ENCODE measurements around the gene CHIA. TPM values are rescaled to one million over a fixed set of nuclear protein-coding genes. Genes with fewer than 3 reads are reported as not detected.

CHIA gene
- not detected for total RNA-seq

DNA sequence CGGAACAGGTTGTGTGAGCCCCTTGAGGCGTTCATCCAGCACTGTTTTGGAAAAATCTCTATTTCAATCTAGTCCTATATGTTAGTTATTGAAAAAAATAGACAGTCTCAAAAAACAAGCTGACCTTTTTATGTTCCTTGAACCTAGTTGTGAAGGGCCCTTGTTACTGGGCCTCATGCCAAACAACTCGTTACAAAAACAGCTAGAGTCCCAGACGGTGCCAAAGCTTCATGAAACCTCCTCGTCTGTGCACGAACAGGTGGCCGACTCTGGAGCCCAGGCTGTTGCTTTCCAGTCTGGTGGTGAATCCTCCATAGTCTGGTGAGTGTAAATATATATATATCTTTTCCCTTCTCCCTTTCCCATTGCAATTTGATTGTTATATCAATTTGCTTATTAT lies at the start of gene CHIA:
CHIA (plus strand) TSS at position 222 of the 400 bp plus-strand sequence. CDS start 19,617 bp downstream, outside the sequence.
- Histone ChIP-seq H3K36me3 (ENCODE audit: control insufficient read depth in 3 of 3, insufficient read depth in 3 of 3, low read length in 3 of 3) (no peaks in the 10 kb centered on the region), H3K9me3 (ENCODE audit: control insufficient read depth in 3 of 3, low read length in 3 of 3) (no peaks in the 10 kb centered on the region), H3K27me3 (ENCODE audit: control insufficient read depth in 3 of 3, insufficient read depth in 3 of 3, low read length in 3 of 3) (peaks cover 0 to 2% (median 0%) of the 10 kb centered on the region in 3 donors), H3K9ac (ENCODE audit: low read depth in 1 of 3, low read length in 3 of 3) (no peak within 1 kb of the TSS), H3K27ac (ENCODE audit: low read depth, low read length) (no peak within 1 kb of the TSS), H3K4me3 (ENCODE audit: low read length in 3 of 3) (no peak within 1 kb of the TSS), H3K4me1 (ENCODE audit: control insufficient read depth in 3 of 3, insufficient read depth in 3 of 3, low read length in 3 of 3) (no peaks in the 10 kb centered on the region)

DNA sequence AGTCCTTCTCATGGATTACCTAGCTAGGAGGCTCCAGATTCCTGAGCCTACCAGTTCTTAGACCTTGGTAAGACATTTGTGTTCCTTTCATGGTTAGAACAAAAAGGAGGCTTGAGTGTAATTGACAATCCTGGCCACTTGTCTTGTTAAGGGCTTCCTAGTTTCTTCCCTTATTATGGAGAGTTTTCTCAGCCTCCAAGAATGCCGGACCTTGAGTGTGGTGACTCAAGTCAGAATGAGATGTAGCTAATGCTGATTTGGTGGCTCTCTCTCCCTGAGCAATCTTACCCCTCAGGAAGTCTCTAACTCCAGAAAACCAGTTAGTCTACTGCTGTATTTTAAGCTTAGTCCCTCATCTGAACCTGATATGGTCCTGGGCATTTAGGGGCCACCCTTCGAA lies 48.9 kb upstream of the CHIA start:
- Histone ChIP-seq H3K9ac (ENCODE audit: low read depth in 1 of 3, low read length in 3 of 3) (no peak overlapping the region), H3K27me3 (ENCODE audit: control insufficient read depth in 3 of 3, insufficient read depth in 3 of 3, low read length in 3 of 3) (no peaks in the 10 kb centered on the region), H3K4me3 (ENCODE audit: low read length in 3 of 3) (no peak overlapping the region), H3K4me1 (ENCODE audit: control insufficient read depth in 3 of 3, insufficient read depth in 3 of 3, low read length in 3 of 3) (peaks cover 0 to 4% (median 0%) of the 10 kb centered on the region in 3 donors), H3K9me3 (ENCODE audit: control insufficient read depth in 3 of 3, low read length in 3 of 3) (no peaks in the 10 kb centered on the region), H3K27ac (ENCODE audit: low read depth, low read length) (no peak overlapping the region), H3K36me3 (ENCODE audit: control insufficient read depth in 3 of 3, insufficient read depth in 3 of 3, low read length in 3 of 3) (no peaks in the 10 kb centered on the region)

DNA sequence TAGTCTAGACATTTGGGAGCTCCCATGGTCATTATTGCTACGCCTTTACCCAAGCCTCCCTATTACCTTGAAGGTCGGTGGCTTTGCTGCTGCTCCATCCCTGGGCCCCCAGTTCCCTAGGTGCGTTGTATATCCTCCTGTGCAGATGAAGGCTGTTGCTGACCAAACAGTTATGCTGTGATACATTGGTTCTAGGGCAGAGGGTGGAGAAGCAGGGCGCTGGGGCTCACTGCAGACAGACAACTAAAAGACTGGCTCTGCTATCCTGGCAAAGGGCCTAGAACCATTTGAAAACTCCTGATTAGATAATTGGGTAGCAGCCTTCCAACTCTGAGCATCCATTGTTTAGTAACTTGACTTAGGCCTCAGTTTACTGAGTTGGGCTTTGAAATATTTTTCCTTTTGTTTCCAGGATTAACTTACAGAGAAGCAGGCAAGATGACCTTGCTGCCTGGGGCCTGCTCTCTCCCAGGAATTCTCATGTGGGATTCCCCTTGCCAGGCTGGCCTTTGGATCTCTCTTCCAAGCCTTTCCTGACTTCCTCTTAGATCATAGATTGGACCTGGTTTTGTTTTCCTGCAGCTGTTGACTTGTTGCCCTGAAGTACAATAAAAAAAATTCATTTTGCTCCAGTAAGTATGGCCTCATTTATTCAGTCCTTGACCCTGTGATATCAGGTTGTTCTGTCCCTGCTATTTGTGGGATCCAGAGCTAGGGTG lies 47.7 kb upstream of the CHIA start:
- Histone ChIP-seq H3K27me3 (ENCODE audit: control insufficient read depth in 3 of 3, insufficient read depth in 3 of 3, low read length in 3 of 3) (no peaks in the 10 kb centered on the region), H3K4me3 (ENCODE audit: low read length in 3 of 3) (no peak overlapping the region), H3K9ac (ENCODE audit: low read depth in 1 of 3, low read length in 3 of 3) (no peak overlapping the region), H3K36me3 (ENCODE audit: control insufficient read depth in 3 of 3, insufficient read depth in 3 of 3, low read length in 3 of 3) (no peaks in the 10 kb centered on the region), H3K27ac (ENCODE audit: low read depth, low read length) (no peak overlapping the region), H3K4me1 (ENCODE audit: control insufficient read depth in 3 of 3, insufficient read depth in 3 of 3, low read length in 3 of 3) (peaks cover 0 to 4% (median 0%) of the 10 kb centered on the region in 3 donors), H3K9me3 (ENCODE audit: control insufficient read depth in 3 of 3, low read length in 3 of 3) (no peaks in the 10 kb centered on the region)

DNA sequence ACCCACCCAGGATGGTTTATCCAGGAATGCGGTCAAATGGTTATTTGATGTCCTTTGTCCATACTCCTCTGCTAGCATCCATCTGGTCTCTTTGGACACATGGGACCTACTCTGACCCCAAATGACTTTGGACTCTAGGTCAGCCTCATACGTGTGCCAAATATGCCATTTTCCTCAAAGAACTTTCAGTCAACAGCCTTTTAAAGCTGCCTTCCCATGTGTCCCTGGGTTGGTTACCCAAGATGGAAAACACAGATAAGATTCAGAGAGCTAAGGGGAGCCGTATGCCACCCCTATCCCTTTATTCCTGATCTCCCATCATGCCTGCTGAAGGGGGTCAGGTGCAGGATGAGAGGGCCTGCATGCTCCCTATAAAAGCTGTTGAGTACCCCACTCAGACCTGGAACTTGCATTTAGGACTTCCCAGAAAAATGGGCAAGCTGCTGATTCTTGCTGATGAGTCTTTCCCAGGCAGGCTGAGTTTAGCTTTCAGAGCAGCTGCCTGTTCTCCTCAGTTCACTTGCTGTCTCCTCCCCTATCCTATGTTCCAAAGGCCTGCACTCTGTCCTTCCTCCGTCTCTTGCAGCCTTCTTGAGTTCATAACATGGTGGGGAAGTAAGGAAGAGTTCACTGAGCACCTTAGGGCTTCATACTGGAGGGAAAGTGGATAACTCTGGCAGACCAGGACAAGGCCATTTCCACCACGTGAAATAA lies 43.4 kb upstream of the CHIA start:
- no peak overlapping the region for H3K27ac ChIP-seq (ENCODE audit: low read depth, low read length)
- H3K4me3 ChIP-seq (ENCODE audit: low read length in 3 of 3) = no peak overlapping the region
- H3K4me1 ChIP-seq (ENCODE audit: control insufficient read depth in 3 of 3, insufficient read depth in 3 of 3, low read length in 3 of 3) = peaks cover 0 to 4% (median 0%) of the 10 kb centered on the region in 3 donors
- no peak overlapping the region for H3K9ac ChIP-seq (ENCODE audit: low read depth in 1 of 3, low read length in 3 of 3)
- no peaks in the 10 kb centered on the region for H3K36me3 ChIP-seq (ENCODE audit: control insufficient read depth in 3 of 3, insufficient read depth in 3 of 3, low read length in 3 of 3)
- H3K9me3 ChIP-seq (ENCODE audit: control insufficient read depth in 3 of 3, low read length in 3 of 3) = no peaks in the 10 kb centered on the region
- no peaks in the 10 kb centered on the region for H3K27me3 ChIP-seq (ENCODE audit: control insufficient read depth in 3 of 3, insufficient read depth in 3 of 3, low read length in 3 of 3)

DNA sequence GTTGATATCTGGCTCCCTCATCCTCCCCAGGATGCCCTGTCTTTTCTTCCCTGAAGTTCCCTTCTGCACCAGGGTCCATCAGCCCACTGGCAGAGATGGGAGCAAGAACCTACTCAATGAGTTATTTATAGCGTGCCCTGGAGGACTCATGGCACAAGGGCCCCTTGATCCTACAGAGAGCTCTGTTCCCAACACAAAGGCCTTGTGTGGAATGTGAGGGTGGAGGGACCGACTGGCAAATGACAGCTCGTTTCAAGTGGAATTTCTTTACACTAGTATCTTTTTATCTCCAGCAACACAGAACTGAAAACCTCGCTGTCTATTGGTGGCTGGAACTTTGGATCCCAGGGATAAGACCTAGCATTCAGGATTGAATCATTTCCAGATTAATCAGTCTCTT lies 40.7 kb upstream of the CHIA start:
- H3K9me3 ChIP-seq (ENCODE audit: control insufficient read depth in 3 of 3, low read length in 3 of 3) = no peaks in the 10 kb centered on the region
- H3K9ac ChIP-seq (ENCODE audit: low read depth in 1 of 3, low read length in 3 of 3) = no peak overlapping the region
- no peaks in the 10 kb centered on the region for H3K36me3 ChIP-seq (ENCODE audit: control insufficient read depth in 3 of 3, insufficient read depth in 3 of 3, low read length in 3 of 3)
- H3K4me3 ChIP-seq (ENCODE audit: low read length in 3 of 3) = no peak overlapping the region
- no peak overlapping the region for H3K27ac ChIP-seq (ENCODE audit: low read depth, low read length)
- H3K4me1 ChIP-seq (ENCODE audit: control insufficient read depth in 3 of 3, insufficient read depth in 3 of 3, low read length in 3 of 3) = no peaks in the 10 kb centered on the region
- peaks cover 0 to 3% (median 0%) of the 10 kb centered on the region in 3 donors for H3K27me3 ChIP-seq (ENCODE audit: control insufficient read depth in 3 of 3, insufficient read depth in 3 of 3, low read length in 3 of 3)

DNA sequence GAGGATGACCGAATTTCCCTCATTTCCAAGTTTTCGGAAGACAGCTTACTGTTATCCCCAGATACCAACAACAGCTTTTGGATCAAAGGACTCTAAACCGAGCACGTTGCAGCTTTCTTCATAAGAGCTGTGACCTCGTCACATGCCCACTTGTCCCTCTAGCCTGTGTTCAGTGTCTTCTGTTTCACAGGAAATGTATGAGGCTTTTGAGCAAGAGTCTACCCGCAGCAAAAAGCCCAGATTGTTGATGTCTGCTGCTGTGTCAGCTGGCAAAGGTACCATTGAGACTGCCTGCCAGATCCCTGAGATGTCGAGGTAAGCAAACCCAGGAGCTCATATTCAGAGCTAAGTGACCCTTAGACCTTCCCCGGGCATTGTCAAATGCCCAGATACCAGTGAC lies 39.1 kb upstream of the CHIA start:
- Histone ChIP-seq H3K4me3 (ENCODE audit: low read length in 3 of 3) (no peak overlapping the region), H3K36me3 (ENCODE audit: control insufficient read depth in 3 of 3, insufficient read depth in 3 of 3, low read length in 3 of 3) (no peaks in the 10 kb centered on the region), H3K9ac (ENCODE audit: low read depth in 1 of 3, low read length in 3 of 3) (no peak overlapping the region), H3K27ac (ENCODE audit: low read depth, low read length) (no peak overlapping the region), H3K27me3 (ENCODE audit: control insufficient read depth in 3 of 3, insufficient read depth in 3 of 3, low read length in 3 of 3) (peaks cover 0 to 3% (median 0%) of the 10 kb centered on the region in 3 donors), H3K9me3 (ENCODE audit: control insufficient read depth in 3 of 3, low read length in 3 of 3) (no peaks in the 10 kb centered on the region), H3K4me1 (ENCODE audit: control insufficient read depth in 3 of 3, insufficient read depth in 3 of 3, low read length in 3 of 3) (no peaks in the 10 kb centered on the region)

DNA sequence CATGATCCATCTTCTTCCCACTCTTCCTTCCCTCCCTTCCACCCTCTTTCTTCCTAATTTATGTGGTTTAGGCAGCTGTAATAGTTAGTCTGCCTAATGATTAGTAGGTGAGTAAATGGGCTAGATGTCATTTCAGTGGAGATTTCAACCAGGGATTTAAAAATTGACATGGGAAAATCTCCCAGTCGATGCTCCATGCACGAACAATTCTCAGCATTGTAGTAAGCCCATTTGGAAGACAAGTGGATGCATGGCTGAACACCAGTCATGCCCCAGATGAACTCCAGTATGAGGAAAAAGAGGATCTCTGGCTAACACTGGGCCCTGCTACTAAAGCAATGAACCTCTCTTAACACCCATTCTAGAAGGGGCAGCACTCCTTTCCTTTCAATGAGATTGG lies 37.9 kb upstream of the CHIA start:
- H3K4me1 ChIP-seq (ENCODE audit: control insufficient read depth in 3 of 3, insufficient read depth in 3 of 3, low read length in 3 of 3) = no peaks in the 10 kb centered on the region
- H3K27ac ChIP-seq (ENCODE audit: low read depth, low read length) = no peak overlapping the region
- no peak overlapping the region for H3K4me3 ChIP-seq (ENCODE audit: low read length in 3 of 3)
- H3K27me3 ChIP-seq (ENCODE audit: control insufficient read depth in 3 of 3, insufficient read depth in 3 of 3, low read length in 3 of 3) = peaks cover 0 to 3% (median 0%) of the 10 kb centered on the region in 3 donors
- H3K9ac ChIP-seq (ENCODE audit: low read depth in 1 of 3, low read length in 3 of 3) = no peak overlapping the region
- no peaks in the 10 kb centered on the region for H3K36me3 ChIP-seq (ENCODE audit: control insufficient read depth in 3 of 3, insufficient read depth in 3 of 3, low read length in 3 of 3)
- no peaks in the 10 kb centered on the region for H3K9me3 ChIP-seq (ENCODE audit: control insufficient read depth in 3 of 3, low read length in 3 of 3)

DNA sequence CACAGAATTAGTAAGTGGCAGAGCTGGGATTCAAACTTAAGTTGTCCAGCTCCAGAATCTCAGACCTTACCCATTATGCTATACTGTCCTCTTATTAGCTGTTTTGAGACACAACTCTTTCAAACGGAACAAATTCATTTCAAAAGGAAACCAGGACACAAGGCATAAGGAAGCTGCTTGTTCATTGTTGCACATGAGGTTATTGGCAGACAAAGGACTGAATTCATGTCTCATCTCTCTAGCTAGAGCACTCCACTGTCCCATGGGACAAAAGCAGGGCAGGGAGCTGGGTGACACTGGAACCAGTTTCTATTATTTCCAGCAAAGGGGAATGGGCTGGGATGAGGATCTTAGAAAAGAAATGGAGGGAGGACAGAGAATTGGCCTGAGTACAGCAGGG lies 36.8 kb upstream of the CHIA start:
- H3K36me3 ChIP-seq (ENCODE audit: control insufficient read depth in 3 of 3, insufficient read depth in 3 of 3, low read length in 3 of 3) = no peaks in the 10 kb centered on the region
- H3K4me3 ChIP-seq (ENCODE audit: low read length in 3 of 3) = no peak overlapping the region
- H3K9ac ChIP-seq (ENCODE audit: low read depth in 1 of 3, low read length in 3 of 3) = no peak overlapping the region
- no peaks in the 10 kb centered on the region for H3K9me3 ChIP-seq (ENCODE audit: control insufficient read depth in 3 of 3, low read length in 3 of 3)
- H3K27ac ChIP-seq (ENCODE audit: low read depth, low read length) = no peak overlapping the region
- H3K4me1 ChIP-seq (ENCODE audit: control insufficient read depth in 3 of 3, insufficient read depth in 3 of 3, low read length in 3 of 3) = no peaks in the 10 kb centered on the region
- peaks cover 0 to 3% (median 0%) of the 10 kb centered on the region in 3 donors for H3K27me3 ChIP-seq (ENCODE audit: control insufficient read depth in 3 of 3, insufficient read depth in 3 of 3, low read length in 3 of 3)

DNA sequence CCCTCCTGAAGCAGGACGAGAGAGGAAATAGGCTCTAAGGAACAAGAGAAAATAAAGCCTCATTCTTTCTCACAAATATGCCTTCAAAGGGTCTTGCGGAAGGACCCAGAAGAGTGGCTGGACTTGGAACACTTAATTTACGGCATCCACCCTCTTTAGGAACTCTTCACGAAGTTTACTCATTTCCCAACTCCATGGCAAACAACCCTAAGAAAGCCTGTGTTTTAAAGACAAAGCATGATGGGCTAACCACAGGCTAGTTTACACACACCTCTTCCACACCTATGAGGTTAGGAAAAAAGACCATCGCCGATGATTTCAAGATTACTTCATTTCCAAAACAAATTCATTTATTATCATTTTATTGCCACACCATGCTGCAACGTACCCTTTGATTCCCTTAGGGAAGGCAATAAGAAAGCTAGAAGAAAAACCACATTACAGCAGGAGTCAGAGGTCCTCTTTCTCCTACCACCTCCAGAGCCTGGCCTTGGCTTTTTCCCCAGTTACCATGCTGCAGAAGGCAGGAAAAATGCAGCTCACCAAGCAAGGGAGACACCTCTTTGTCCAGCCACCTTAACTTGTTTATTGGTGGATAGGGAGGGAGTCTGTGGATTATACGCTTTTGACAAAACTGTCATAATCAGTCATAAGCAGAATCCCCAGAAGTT lies 33.5 kb upstream of the CHIA start:
- H3K9ac ChIP-seq (ENCODE audit: low read depth in 1 of 3, low read length in 3 of 3) = no peak overlapping the region
- no peaks in the 10 kb centered on the region for H3K36me3 ChIP-seq (ENCODE audit: control insufficient read depth in 3 of 3, insufficient read depth in 3 of 3, low read length in 3 of 3)
- no peaks in the 10 kb centered on the region for H3K4me1 ChIP-seq (ENCODE audit: control insufficient read depth in 3 of 3, insufficient read depth in 3 of 3, low read length in 3 of 3)
- no peaks in the 10 kb centered on the region for H3K9me3 ChIP-seq (ENCODE audit: control insufficient read depth in 3 of 3, low read length in 3 of 3)
- H3K27ac ChIP-seq (ENCODE audit: low read depth, low read length) = no peak overlapping the region
- no peak overlapping the region for H3K4me3 ChIP-seq (ENCODE audit: low read length in 3 of 3)
- H3K27me3 ChIP-seq (ENCODE audit: control insufficient read depth in 3 of 3, insufficient read depth in 3 of 3, low read length in 3 of 3) = peaks cover 0 to 3% (median 0%) of the 10 kb centered on the region in 3 donors

Data from skeletal muscle tissue (tissue), 4 donors.